HG02759 (cell line): ENCODE data around the gene KRT17.
A peak's percentile ranks its signal among the peaks of the same experiment; 100 is the strongest.
"Not testable (repeated sequence)": the region's sequence is repeated elsewhere in the genome, so short reads cannot be mapped to it uniquely, and the experiment has no call there.

Experiments
- ATAC-seq: cut with Tn5 transposase; IDR thresholded peaks from one replicate; pipeline ENCODE4 v1.9.1; 2021; ENCODE audit warnings: mild to moderate bottlenecking, moderate library complexity; ENCODE audit not compliant: unreplicated experiment

Gene KRT17

GRCh38 chr17:41599680-41600079, 24.7 kb downstream of the KRT17 start:
- no peak for ATAC-seq

DNA sequence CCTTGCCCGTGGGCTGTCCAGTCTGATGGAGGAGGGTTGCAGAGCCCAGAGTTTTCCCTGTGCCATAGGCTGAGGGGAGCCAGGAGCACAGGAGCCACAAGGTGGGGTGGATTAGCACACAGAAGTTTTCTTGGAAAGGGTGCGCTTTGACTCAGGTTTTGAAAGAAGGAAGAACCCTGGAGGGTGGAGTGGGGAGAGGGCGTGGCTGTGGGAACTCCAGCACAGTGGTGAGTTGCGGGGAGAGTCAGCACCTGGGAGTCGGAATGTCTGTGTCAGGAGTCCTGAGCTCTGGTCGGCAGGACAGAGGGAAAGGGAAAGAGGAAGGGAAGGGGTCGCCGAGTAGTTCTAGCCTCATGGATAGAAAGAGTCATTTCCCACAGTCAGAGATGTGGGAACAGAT, 28.8 kb downstream of the KRT17 start:
- ATAC-seq = no peak

DNA sequence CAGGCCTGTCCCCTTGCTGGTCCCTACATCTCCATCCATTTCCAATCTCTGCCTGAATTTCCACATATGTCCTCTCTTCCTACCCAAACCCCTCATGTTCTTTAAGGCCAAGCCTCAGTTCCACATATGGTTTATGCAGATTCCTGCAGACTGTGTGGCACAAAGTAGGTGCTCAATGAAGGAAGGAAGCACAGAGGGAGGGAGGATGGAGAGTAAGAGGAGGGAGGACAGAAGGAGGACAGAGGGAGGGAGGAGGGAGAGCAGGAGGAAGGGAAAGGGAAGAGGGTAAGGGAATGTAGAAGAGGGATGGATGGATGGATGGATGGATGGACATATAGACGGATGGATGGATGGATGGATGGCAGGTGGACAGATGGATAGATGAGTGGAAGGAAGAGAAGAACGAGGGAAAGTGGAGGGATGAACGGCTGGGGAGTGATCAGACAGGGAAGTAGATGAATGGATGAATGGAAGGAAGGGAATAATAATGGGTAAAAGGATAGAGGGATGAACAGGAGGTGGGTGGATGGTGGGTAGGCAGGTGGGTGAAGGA, 29.9 kb downstream of the KRT17 start:
- ATAC-seq = no peak

DNA sequence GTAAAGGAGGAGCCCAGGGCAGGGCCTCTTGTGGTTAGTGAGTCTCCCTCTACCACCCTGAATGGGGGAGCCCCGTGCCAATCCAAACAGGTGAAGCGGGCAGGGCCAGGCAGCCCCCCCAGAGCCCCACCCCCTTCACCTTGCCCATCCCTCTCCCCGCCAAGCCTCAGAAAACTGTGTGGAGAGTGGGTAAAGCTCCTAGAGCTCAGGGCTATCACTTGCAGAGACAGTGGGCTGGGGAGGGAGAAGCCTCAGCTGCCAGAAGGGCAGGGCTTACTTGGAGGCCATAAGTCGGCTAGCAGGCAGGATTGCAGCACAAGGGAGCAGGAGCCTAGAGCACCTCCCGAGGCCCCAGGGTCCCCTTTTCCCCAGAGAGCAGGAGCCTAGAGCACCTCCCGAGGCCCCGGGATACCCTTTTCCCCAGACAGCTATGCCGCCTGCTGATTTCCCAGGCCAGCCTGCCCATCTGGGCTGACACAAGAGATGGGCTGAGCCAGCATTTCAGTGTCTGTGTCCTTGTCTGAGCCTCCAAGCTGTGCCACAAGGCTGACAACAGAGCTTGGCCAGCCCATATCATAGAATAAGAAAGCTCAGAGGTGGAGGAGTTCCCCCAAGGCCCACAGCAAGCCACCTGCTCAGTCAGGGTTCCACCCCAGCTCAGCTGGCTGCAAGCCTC, 30.9 kb downstream of the KRT17 start:
- ATAC-seq = no peak

- ATAC-seq = no peak
Observed at GRCh38 chr17:41592601-41593305, 31.6 kb downstream of the KRT17 start.

DNA sequence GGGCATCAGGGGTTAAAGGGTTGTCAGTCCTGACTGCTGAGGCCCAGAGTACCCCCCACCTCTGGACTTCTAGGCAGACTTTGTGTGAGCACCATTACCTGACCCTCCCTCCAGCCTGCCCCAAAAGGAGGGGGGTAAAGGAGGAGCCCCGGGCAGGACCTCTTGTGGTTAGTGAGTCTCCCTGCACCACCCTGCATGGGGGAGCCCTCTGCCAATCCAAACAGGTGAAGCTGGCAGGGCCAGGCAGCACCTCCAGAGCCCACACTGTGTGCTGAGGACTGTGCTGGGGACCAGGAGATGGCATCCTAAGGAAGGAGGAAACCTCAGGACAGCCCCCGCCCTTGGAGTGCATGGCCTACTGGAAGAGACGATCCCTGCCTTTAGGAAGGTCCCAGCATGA, 35.1 kb downstream of the KRT17 start:
- ATAC-seq = no peak

DNA sequence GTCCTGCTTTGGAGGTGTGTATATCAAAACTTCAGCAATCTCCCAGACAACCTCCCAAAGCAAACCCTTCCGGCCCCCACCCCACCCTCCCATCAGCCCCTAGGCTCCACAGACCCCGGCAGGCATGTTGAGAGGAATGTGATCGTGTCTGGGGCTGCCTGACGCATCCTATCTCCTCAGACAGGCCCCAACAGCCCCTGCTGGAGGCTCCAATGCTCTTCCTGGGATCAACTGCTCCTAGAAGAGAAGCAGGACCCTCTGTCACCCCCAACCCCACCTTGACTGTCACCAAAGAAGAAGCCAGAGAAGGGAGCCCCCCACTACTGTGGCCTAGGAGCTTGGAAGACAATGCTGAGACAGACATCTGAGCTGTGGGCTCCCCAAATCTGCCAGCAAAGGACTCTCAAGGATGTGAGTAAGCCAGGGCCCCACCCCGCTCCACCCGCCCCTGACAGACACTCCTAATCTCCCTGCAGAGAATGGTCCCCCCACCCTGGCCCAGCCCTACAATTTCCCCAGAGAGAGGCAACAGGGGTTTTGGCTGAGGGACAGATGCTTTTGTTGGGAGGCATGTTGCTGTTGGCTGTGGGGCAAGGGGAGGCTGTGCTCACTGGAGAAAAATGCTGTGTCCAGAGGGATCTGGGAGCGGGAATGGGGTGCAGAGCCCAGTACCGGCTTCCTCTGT, 36.1 kb downstream of the KRT17 start:
- no peak for ATAC-seq

DNA sequence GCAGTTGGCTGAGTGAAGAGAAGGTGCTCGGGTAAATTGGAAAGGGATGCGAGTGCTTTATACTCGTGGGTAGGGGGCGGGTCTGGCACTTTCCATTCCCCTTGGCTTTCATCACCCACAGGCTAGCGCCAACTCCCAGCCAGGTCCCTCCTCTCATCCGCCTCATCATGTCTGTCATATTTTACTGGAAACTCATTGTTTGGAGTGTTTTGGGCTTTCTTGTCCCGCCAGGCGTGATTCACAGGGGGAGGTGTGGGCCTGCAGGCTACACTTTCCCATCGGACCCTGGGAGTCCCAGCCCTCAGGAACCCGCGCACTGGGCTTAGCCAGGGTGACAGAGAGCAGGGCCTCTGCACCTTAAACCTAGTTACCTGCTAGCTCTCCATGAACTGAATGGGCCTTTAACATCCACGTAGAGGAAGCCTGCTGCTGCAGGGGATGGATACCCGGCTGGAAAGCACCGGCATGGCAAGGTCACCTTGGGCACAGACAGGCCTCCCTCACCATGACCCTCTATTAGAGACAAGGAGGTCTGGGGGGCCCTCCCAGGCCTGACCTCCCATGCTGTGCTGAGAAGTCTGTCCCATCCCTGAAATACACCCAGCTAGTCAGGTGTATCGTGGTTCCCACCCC, 37.4 kb downstream of the KRT17 start, which contains the start of gene KRT14:
TSS of gene KRT14 (minus strand) at position 33 of the 633 bp plus-strand sequence. CDS start 61 bp downstream, outside the sequence.
- ATAC-seq = no peak

DNA sequence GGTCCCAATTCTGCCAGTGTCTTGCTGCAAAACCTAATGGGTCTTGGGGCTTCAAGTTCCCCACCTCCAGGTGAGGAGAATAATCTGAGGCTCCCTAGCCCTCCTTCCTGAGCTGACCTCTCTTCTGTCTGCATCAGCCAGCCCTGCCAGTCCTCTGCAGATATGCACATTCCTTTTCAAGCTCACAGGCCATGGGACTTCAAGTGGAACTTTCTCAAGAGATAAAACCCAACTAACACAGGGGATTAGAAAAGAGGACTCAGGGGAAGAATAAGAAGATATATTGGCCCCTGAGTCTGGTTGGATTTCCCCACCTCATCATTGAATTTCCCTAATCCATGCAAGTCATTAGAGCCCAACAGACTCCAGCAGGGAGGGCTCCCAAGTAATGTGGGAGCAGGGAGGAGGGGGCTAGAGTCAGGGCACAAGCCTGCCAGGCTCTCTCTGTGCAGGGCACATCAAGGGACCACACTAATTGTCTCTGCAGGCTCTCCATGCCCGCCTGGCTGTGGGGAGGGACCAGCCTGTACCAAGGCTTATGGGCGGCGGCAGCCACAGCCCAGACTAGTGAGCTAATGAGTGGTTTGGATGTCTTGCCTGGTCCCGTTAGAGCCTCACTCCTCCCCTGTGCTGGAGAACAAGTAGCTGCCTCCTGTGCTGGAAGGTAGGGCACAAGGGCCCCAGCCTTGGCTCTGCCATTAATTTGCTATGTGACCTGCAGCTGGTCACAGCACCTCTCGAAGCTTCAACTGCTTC, 38.9 kb downstream of the KRT17 start:
- no peak for ATAC-seq

GRCh38 chr17:41584331-41584927, 39.9 kb downstream of the KRT17 start:
- not testable (repeated sequence) for ATAC-seq

- ATAC-seq = no peak
Observed at GRCh38 chr17:41583137-41584127, 40.9 kb downstream of the KRT17 start.

DNA sequence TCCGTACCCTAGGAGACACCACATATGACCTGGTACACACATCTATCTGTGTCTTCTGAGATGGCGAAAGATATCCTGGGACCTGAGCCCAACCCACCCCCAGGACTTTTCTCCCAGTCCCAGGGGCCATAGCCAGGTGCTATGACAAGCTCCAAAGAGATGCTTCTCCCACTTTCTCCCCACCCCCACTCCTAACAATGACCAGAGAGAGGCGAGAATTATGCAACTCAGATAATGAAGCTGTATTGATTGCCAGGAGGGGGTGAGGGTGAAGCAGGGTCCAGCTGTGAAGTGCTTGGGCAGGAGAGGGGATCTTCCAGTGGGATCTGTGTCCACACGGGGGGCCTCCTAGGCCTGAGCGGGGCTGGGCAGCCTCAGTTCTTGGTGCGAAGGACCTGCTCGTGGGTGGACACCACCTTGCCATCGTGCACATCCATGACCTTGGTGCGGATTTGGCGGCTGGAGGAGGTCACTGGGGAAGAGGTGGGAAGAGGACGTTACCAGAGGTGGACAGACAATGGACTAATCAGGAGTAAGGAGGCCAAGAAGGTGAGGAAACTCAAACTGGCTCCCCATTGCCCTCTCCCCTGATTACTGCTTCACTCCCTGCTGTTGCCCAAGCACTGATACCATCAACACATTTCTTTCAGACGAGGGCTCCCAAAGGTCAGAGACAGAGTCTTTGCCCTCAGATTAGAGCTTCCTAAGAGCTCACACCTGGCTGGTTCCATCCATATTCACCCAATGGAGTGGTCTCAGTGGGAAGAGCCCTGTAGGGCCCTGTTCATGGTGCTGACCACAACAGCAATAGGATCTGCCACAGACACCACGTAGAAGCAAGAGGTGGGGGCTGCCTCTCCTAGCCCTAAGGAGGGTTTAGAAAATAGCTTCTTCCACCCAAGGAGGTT, 42.1 kb downstream of the KRT17 start:
- ATAC-seq = not testable (repeated sequence)

- no peak for ATAC-seq
Observed at GRCh38 chr17:41581366-41582060, 42.9 kb downstream of the KRT17 start.

GRCh38 chr17:41580687-41581365, 43.5 kb downstream of the KRT17 start:
- no peak for ATAC-seq

DNA sequence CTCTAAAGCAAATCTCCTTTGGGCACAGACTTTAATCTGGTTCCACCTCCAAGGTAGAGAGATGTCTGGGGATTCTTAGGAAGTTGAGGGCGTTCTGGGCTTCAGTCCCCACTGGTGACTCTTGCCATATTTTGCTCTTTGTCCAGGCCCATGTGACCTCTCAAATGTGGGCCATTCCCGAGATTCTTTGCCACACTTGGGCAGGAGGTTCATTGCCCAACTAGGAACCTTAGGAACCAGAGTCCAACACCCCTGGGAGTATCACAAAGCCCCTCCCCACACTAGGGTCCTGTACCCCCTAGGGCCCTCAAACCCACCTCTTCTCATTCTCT, 44.2 kb downstream of the KRT17 start:
- ATAC-seq = no peak

DNA sequence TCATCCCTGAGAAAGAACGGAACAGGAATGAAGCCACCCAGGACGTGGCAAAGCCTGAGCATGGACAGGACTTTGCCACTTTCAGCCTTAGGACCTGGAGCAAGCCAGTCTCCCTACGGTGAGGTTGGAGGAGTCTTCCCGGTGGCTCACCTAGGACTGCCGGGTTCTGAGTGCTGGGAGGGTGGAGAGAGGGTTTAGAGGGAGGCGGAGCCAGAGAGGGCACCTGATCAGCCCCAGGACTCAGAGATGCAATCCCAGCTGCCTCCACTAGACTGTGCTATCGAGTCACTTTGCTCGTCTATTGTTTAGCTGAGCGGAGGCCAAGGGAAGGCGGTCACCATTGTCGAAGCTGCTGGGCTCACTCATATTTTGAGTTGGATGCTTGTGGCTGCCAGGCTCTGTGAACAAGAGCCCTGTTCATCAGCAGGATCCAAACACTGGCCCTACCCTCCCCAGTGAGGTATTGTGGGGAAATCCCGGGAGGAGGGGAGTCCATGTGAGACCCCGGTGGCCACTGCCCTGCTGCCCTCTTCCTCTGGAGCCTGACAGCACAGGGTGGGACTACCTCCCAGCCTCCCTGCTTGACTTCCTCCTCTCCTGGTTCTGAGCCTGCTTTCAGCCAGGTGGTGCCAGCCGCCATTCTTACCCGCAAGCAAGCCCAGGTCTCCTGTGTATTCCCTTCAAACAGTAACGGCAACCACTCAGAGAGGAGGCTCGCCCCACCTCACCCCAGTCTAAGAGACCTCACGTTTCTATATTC, 44.7 kb downstream of the KRT17 start:
- peak; percentile 40 for ATAC-seq
